ENCODE measurements around the gene ZNF573. TPM values are rescaled to one million over a fixed set of nuclear protein-coding genes. Genes with fewer than 3 reads are reported as not detected.
"Not testable (repeated sequence)": the region's sequence is repeated elsewhere in the genome, so short reads cannot be mapped to it uniquely, and the experiment has no call there.

ZNF573 gene
- total RNA-seq, 1 donor from 2014 or later, result 14.2 TPM

DNA sequence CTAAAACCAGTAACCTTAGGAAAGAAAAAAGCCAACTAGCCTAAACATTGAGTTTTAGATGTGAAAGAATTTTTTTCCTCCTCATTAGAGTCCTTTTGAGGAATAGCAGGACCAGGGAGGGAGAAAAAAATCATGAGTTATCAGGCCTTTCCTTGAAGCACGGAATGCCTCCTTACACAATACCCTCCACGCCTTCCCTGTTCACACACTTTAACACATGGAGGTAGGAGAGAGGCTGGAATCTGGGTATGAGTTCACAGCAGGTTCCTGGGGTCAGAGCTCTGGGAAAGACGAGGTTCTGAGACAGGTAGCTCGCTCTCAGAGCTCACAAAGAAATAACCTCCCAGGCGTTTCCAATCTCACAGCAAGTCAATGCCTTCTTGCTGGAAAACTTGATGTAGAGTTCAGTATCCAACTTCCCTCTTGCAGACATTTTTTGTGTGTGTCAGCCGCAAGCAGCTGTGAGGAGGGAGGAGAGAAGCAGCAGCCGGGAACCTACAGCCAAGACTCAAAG, 716 bp downstream of the ZNF573 start:
- Histone ChIP-seq H3K9ac (peak overlapping the region; percentile 56), H3K4me1 (peaks cover 7% of the 10 kb centered on the region), H3K27me3 (no peaks in the 10 kb centered on the region), H3F3A (ENCODE audit: low read depth) (no peaks in the 10 kb centered on the region), H3K79me2 (ENCODE audit: low read depth) (peaks cover 35% of the 10 kb centered on the region), H3K27ac (no peak overlapping the region), H3K4me2 (peak overlapping the region; percentile 88), H4K20me1 (ENCODE audit: low read depth) (no peaks in the 10 kb centered on the region), H3K4me3 (peak overlapping the region; percentile 93), H3K9me3 (ENCODE audit: low read depth) (no peaks in the 10 kb centered on the region), H3K36me3 (no peaks in the 10 kb centered on the region), H2AFZ (replicated peaks) (peak overlapping the region; percentile 100)
- TF ChIP-seq EZH2phosphoT487 (IDR thresholded peaks at IDR 0.05), result no peak
- TF ChIP-seq, protein P1, sequence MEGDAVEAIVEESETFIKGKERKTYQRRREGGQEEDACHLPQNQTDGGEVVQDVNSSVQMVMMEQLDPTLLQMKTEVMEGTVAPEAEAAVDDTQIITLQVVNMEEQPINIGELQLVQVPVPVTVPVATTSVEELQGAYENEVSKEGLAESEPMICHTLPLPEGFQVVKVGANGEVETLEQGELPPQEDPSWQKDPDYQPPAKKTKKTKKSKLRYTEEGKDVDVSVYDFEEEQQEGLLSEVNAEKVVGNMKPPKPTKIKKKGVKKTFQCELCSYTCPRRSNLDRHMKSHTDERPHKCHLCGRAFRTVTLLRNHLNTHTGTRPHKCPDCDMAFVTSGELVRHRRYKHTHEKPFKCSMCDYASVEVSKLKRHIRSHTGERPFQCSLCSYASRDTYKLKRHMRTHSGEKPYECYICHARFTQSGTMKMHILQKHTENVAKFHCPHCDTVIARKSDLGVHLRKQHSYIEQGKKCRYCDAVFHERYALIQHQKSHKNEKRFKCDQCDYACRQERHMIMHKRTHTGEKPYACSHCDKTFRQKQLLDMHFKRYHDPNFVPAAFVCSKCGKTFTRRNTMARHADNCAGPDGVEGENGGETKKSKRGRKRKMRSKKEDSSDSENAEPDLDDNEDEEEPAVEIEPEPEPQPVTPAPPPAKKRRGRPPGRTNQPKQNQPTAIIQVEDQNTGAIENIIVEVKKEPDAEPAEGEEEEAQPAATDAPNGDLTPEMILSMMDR (IDR thresholded peaks at IDR 0.05), result no peak
- TF ChIP-seq EZH2 (IDR thresholded peaks at IDR 0.05), result no peak
- DNase-seq (ENCODE audit: low spot score), result peak; percentile 1
- Mint-ChIP-seq H3K36me3 (peaks cover 19% of the 10 kb centered on the region), H3K4me1 (peaks cover 5% of the 10 kb centered on the region), H3K27me3 (ENCODE audit: insufficient read depth, low read depth) (peaks cover 4% of the 10 kb centered on the region), H3K27ac (peak overlapping the region; percentile 93), H3K9me3 (peaks cover 50% of the 10 kb centered on the region), H3K4me3 (peak overlapping the region; percentile 93)

DNA sequence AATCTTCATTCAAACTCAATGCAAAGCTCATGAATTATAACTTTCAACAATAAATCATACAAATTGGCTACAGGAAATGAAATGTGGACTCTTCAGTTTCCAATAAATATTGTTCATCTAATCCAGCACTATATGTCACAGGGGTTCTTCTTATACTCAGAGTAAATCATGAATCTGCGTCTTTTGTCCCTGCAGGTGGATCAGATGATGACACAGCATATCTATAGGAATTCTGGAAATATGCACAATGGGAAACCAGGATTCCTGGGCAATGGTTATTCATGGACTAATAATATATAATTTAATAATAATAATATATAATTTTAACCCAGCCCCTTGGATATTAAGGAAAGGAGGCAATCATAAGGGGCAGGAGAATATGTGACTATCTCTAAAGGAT, 8.4 kb downstream of the ZNF573 start:
- no peak overlapping the region for H3K4me3 Mint-ChIP-seq
- H3K4me2 ChIP-seq, result no peak overlapping the region
- H4K20me1 ChIP-seq (ENCODE audit: low read depth), result no peaks in the 10 kb centered on the region
- no peak overlapping the region for H3K9ac ChIP-seq
- H3K4me3 ChIP-seq, result no peak overlapping the region
- H3K36me3 ChIP-seq, result no peaks in the 10 kb centered on the region
- no peaks in the 10 kb centered on the region for H3K9me3 ChIP-seq (ENCODE audit: low read depth)
- H3K27ac ChIP-seq, result no peak overlapping the region
- H3K27me3 ChIP-seq, result no peaks in the 10 kb centered on the region
- H3F3A ChIP-seq (ENCODE audit: low read depth), result no peaks in the 10 kb centered on the region
- DNase-seq (ENCODE audit: low spot score), result no peak
- no peaks in the 10 kb centered on the region for H3K4me1 Mint-ChIP-seq
- no peak overlapping the region for H2AFZ ChIP-seq (replicated peaks)
- TF ChIP-seq EZH2phosphoT487 (IDR thresholded peaks at IDR 0.05) (no peak), EZH2 (IDR thresholded peaks at IDR 0.05) (no peak)
- TF ChIP-seq, protein P1 (IDR thresholded peaks at IDR 0.05), result no peak
- no peaks in the 10 kb centered on the region for H3K4me1 ChIP-seq
- peaks cover 36% of the 10 kb centered on the region for H3K9me3 Mint-ChIP-seq
- H3K27me3 Mint-ChIP-seq (ENCODE audit: insufficient read depth, low read depth), result peaks cover 5% of the 10 kb centered on the region
- H3K79me2 ChIP-seq (ENCODE audit: low read depth), result peaks cover 2% of the 10 kb centered on the region
- H3K36me3 Mint-ChIP-seq, result peaks cover 54% of the 10 kb centered on the region
- H3K27ac Mint-ChIP-seq, result no peak overlapping the region

DNA sequence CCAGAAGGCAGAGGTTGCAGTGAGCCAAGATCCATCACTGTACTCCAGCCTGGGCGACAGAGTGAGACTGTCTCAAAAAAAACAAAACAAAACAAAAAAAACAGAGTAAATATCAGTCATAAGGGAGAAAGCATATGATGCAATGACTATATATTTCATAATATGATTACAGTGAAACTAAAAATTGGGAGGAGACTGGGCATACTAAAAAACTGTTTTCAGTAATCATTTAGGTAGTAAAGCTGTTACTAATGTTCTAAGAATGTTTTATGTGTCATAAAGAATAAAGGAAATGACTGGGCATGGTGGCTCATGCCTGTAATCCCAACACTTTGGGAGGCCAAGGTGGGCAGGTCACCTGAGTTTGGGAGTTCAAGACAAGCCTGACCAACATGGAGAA, 15.9 kb downstream of the ZNF573 start:
- Mint-ChIP-seq H3K27me3 (ENCODE audit: insufficient read depth, low read depth) (peaks cover 2% of the 10 kb centered on the region), H3K27ac (no peak overlapping the region), H3K4me1 (no peaks in the 10 kb centered on the region), H3K9me3 (peaks cover 12% of the 10 kb centered on the region), H3K36me3 (peaks cover 44% of the 10 kb centered on the region), H3K4me3 (no peak overlapping the region)
- H3K27me3 ChIP-seq, result no peaks in the 10 kb centered on the region
- H3K79me2 ChIP-seq (ENCODE audit: low read depth), result no peaks in the 10 kb centered on the region
- TF ChIP-seq EZH2phosphoT487 (IDR thresholded peaks at IDR 0.05) (no peak), EZH2 (IDR thresholded peaks at IDR 0.05) (no peak)
- TF ChIP-seq, protein P1 (IDR thresholded peaks at IDR 0.05), result no peak
- no peak overlapping the region for H3K27ac ChIP-seq
- no peaks in the 10 kb centered on the region for H4K20me1 ChIP-seq (ENCODE audit: low read depth)
- no peaks in the 10 kb centered on the region for H3F3A ChIP-seq (ENCODE audit: low read depth)
- H3K4me3 ChIP-seq, result no peak overlapping the region
- peaks cover 5% of the 10 kb centered on the region for H3K36me3 ChIP-seq
- H2AFZ ChIP-seq (replicated peaks), result no peak overlapping the region
- H3K4me1 ChIP-seq, result no peaks in the 10 kb centered on the region
- no peak overlapping the region for H3K9ac ChIP-seq
- no peaks in the 10 kb centered on the region for H3K9me3 ChIP-seq (ENCODE audit: low read depth)
- DNase-seq (ENCODE audit: low spot score), result no peak
- H3K4me2 ChIP-seq, result no peak overlapping the region

- peaks cover 40% of the 10 kb centered on the region for H3K36me3 Mint-ChIP-seq
- not testable (repeated sequence) for H3K4me3 ChIP-seq; H3F3A ChIP-seq (ENCODE audit: low read depth); H3K9ac ChIP-seq; H3K4me1 ChIP-seq; H4K20me1 ChIP-seq (ENCODE audit: low read depth); H2AFZ ChIP-seq (replicated peaks); H3K27me3 Mint-ChIP-seq (ENCODE audit: insufficient read depth, low read depth); H3K9me3 Mint-ChIP-seq; H3K4me2 ChIP-seq; H3K4me3 Mint-ChIP-seq; DNase-seq (ENCODE audit: low spot score); H3K79me2 ChIP-seq (ENCODE audit: low read depth); H3K4me1 Mint-ChIP-seq; H3K27ac Mint-ChIP-seq; H3K9me3 ChIP-seq (ENCODE audit: low read depth); H3K27me3 ChIP-seq; H3K27ac ChIP-seq; H3K36me3 ChIP-seq
Measured at GRCh38 chr19:37757683-37758082, 21.7 kb downstream of the ZNF573 start.

Measured in neural progenitor cell (in vitro differentiated cells).